NB4 (cell line): ENCODE data around the gene HCN2.

ENCODE experiments used
- POLR2A ChIP-seq: IDR thresholded peaks from 2 replicates; pipeline ENCODE4 v1.6.1; 2011; ENCODE audit warnings: mild to moderate bottlenecking; ENCODE audit not compliant: insufficient read length; ENCODE audit errors: extremely low read depth
- TF ChIP-seq, protein P1 (sequence below): IDR thresholded peaks from one replicate; pipeline ENCODE4 v1.5.1; 2012; ENCODE audit warnings: low read depth, low read length

DNA sequence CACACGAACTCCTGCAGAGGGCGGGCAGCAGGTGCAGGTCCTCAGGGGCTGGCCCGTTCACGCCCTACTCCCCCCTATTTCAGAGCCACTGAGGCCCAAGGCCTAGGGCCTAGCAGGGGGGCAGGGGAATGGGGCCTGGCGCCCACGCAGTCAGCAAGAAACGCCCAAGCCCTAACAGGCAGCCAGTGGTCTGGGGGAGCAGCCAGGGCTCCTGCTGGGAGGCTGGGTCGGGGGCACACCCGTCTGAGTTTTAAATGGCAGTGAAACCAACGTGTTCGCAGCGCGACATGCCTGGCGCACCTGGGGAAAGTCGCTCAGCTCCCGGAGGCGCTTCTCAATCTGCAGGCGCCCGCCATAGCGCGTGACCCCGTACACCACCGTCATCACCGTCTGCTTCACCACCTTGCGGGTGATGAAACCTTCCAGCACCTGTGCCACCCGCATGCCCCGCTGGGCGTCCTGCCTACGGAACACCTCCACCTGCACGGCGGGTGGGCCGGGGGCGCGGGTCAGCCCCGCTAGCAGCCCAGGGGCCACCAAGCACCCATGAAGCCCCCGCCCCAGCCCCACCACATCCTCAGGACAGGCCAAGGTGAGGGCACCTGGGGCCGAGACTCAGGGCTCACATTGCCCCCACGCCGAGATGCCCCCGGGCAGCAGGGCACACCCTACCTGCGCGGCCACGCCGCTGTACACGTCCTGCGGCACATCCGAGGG is 29.8 kb downstream of the HCN2 start:
- TF ChIP-seq, protein P1, sequence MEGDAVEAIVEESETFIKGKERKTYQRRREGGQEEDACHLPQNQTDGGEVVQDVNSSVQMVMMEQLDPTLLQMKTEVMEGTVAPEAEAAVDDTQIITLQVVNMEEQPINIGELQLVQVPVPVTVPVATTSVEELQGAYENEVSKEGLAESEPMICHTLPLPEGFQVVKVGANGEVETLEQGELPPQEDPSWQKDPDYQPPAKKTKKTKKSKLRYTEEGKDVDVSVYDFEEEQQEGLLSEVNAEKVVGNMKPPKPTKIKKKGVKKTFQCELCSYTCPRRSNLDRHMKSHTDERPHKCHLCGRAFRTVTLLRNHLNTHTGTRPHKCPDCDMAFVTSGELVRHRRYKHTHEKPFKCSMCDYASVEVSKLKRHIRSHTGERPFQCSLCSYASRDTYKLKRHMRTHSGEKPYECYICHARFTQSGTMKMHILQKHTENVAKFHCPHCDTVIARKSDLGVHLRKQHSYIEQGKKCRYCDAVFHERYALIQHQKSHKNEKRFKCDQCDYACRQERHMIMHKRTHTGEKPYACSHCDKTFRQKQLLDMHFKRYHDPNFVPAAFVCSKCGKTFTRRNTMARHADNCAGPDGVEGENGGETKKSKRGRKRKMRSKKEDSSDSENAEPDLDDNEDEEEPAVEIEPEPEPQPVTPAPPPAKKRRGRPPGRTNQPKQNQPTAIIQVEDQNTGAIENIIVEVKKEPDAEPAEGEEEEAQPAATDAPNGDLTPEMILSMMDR, result no peak
- no peak for TF ChIP-seq POLR2A
